UCSD-AML1 (cell line): ENCODE results near the gene OR10AD1.

Source experiments
- DNase-seq: peaks from one replicate; lab custom pipeline; 2025; ENCODE audit not compliant: unreplicated experiment; lab: John Stamatoyannopoulos, UW

Gene OR10AD1

GRCh38 chr12:48192861-48193260 is 10.2 kb downstream of the OR10AD1 start:
- DNase-seq: no peak

DNA sequence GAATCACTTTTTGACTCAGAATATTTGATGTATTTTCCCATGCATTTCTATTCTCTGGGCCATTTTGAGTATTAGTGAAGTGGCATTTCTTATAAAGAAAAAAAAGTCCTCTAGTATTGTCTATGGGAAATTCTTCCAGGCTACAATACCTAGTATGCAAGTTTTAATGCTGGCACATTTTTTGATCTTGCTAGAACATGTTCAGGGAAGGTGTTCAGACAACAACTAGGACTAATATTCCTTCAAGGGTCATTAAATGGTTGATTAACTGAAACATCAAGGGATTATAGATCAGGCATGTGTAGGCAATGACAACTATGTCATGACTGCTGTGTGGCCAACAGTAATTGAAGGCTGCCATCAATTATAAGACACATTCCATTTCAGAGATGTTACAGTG is 12.0 kb downstream of the OR10AD1 start:
- DNase-seq: no peak

GRCh38 chr12:48189331-48190125 is 13.6 kb downstream of the OR10AD1 start:
- peak; percentile 28 for DNase-seq

DNA sequence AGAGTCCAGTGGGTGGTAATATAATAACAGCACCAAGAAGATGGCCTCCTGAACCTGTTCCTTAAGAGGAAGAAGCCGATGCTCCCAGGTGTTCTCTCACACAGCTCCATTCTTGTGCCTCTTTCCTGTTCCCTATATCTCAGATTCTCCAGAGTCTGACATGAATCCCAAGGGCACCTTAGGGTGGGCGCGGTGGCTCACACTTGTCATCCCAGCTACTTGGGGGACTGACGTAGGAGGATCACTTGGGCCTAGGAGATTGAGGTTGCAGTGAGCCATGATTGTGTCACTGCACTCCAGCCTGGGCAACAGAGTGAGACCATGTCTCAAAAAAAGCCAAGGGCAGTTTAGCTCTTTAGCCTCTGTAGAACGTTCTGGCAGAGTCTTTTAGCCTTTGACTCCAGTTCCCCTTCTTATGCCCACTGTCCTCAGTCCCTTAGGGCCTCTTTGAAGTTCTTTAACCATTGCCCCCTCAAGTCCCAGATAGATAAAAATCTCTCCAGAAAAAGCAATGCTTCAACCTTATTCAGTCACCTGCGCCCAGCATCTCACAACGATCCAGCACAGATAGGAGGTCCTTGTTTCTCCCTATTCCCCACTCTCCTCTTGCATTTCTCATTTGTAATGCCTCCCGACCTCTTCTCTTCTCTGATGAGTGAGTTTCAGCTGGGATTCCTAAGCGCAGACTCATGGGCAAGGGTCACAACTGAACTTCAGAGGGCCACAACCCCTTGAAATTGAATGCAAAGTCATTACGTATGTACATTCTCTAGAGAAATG is 15.0 kb downstream of the OR10AD1 start:
- no peak for DNase-seq

GRCh38 chr12:48185181-48185919 is 17.7 kb downstream of the OR10AD1 start:
- no peak for DNase-seq

DNA sequence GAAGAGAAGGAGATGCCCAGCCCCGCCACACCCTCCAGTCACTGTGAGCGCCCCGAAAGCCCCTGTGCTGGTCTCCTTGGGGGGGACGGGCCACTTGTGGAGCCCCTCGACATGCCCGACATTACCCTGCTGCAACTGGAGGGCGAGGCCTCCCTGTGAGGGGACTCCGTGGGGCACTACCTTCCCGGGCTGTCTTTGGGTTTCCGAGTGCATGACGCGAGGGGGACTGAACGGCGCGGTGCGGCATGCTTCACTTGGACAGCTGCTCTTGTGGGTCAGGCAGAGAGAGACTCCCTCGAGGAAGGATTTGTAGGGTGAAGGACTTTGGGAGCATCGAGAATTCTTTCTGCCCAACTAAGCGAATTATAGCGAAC is 18.6 kb downstream of the OR10AD1 start:
- no peak for DNase-seq

DNA sequence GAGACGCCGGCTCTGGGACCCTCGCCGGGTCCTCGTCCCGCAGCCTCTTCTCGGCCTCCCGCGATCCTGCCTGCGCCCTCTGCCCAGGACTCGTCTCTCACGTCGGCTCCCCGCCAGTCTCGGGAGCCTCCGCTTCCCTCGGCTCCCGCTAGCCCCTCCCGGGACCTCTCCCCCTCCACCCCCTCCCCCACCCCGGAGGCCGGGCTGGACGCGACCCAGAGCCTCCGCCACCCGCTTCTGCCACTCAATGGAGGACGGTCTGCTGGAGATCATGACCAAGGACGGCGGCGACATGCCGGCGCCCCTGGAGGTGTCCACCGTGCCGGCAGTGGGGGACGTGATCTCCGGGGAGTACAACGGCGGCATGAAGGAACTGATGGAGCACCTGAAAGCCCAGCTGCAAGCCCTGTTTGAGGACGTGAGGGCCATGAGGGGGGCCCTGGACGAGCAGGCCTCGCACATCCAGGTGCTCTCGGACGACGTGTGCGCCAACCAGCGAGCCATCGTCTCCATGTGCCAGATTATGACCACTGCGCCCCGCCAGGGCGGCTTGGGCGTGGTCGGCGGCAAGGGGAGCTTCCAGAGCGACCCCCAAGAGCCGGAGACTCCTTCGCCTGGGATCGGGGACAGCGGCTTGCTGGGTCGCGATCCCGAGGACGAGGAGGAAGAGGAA is 19.1 kb downstream of the OR10AD1 start:
- no peak for DNase-seq

DNA sequence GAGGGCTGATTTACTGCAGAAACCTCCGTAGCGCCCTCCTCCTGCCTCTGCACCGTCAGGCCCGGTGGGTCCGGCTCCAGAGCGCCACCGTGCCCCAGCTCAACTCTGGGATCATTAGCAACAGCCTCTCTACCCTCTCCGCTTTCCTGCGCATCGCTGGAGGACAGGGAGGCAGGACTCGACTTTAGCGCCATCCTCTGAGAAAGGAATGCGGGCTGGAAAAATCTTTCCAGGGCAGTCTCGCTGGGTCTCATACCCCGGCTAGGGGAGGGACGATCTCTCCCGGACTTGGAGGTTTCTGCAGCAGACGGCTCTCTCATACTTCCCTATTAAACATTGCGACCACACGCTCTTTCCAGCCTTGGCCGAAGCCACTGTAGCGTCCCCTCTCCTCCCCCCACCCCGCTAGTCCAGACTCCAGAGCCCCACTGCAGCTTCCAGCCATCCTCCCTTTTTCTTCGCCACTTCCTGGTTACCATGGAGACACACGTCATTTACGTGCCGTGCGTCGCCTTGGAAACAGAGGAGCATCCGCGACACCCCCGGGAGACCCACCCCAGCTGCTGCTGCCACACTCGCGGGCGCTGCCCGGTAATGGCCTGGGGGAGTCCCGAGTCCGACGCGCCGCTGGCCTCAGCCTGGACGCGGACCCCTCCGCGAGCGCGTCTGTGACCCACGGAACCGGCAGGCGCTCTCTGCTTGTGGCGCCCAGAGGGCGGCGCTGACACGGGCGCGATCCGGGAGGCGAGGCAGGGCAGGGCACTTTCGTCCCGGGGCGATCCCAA is 19.8 kb downstream of the OR10AD1 start, which contains the start of gene CCDC184:
CCDC184 (plus strand) TSS at position 554 of the 785 bp plus-strand sequence. CDS start 479 bp downstream, outside the sequence.
- peak; percentile 55 for DNase-seq

DNA sequence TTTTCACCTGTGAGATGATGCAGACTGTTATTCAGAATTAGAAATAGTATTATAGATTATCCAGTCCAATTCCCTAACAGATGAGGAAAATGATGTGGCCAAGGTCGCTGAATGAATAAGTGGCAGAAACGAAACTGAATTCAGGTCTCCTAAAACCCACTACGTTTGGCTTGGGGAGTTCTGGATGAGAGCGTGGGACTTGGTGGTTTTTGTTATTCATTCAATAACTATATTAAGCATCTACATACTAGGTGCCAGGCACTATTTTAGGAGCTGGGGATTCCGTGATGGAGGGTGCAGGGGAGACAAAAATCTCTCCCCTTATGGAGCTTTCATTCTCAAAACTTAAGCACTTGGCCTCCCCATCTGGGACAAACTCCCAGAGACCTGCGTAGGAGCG is 20.5 kb downstream of the OR10AD1 start:
- DNase-seq: no peak

GRCh38 chr12:48180857-48181495 is 22.1 kb downstream of the OR10AD1 start:
- DNase-seq: no peak

- DNase-seq: no peak
Observed at GRCh38 chr12:48180424-48180823, 22.7 kb downstream of the OR10AD1 start.

DNA sequence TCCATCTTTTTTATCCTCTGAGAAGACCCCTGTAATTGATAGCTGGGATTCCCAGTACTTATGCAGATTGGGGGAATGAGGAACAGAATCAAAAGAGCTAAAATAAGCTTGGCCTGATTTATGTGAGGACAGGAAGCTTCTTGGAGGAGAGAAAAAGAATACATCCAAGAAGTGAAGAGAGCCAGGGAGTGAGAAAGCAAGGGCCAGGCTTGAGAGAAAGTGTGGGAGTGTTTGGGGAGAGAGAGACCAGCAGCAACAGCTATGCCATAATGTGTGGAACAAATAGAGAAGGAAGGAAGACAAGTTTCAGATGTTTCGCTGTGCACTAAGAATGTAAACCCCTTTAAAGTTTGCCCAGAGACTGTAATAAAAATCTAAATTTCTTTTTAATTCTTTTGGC is 23.6 kb downstream of the OR10AD1 start:
- DNase-seq: no peak

DNA sequence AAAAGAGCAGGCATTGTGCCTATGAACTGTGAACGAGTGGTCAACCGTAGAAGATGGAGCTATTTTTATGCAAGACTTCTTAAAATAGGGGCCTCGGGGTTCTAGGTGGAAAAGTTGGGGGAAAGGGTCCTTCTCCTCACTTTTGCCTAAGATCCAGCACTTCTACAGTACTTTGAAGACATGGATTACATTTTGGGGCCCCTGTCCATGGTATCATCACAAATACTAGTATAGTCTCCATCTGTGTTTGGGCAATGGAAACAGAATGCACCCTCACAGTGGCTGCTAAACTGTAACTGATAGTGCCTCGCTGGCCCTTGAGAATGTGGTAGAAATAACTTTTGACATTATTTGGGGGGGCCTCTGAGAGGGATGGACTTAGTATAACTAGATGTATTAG is 25.1 kb downstream of the OR10AD1 start:
- no peak for DNase-seq

DNA sequence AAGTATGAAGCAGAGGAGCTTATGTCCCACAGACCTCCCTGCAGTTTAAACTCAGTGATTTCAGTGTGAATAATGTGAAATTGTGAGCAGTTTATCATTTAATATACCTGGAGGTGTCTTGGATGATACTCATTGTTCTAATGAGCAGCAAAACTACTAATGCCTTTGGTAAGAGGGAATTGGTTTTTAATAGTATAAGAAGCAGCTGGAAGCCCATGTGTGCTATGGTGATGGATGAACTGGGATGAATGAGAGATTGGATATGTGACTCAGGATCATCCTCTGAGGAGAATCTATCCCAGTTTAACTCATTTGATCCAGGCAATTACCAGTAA is 26.7 kb downstream of the OR10AD1 start:
- DNase-seq: no peak

- DNase-seq: no peak
Observed at GRCh38 chr12:48175613-48176416, 27.3 kb downstream of the OR10AD1 start.

DNA sequence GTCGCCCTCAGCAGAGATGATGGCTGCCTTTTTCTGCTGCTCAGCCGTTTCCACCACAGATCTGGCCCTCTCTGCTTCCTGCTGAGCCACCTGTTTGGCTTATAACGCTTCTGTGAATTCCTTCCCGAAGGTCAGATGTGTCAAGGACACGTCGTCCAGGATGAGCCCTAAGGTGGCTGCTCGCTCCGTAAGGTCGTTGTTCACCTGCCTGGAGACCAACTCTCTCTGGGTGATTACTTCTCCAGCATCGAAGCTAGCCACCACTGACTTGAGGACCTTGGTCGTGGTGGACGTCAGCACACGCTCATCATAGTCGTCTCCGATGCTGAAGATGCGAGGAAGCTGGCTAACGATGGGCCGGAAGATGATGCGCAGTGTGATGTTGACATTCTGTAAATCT is 34.1 kb downstream of the OR10AD1 start:
- DNase-seq: no peak

GRCh38 chr12:48165089-48165981 is 37.8 kb downstream of the OR10AD1 start:
- DNase-seq: no peak

GRCh38 chr12:48164451-48164850 is 38.6 kb downstream of the OR10AD1 start:
- no peak for DNase-seq
